Nephron progenitor cell (in vitro differentiated cells): Measurements from ENCODE around the gene CCDC9B.

Experiments used
- DNase-seq: peaks from one replicate; pipeline ENCODE4 v3.0.0; 2021
- H3K27ac Mint-ChIP-seq: 2 replicates; pipeline ENCODE4 v1.8.0; 2021; ENCODE audit warnings: mild to moderate bottlenecking, moderate library complexity, mixed read lengths
- H3K27me3 Mint-ChIP-seq: 2 replicates; pipeline ENCODE4 v1.8.0; 2021; ENCODE audit warnings: mild to moderate bottlenecking, low read depth, mixed read lengths; ENCODE audit not compliant: poor library complexity
- H3K36me3 Mint-ChIP-seq: 2 replicates; pipeline ENCODE4 v1.8.0; 2021; ENCODE audit warnings: low read depth, mixed read lengths
- H3K4me1 Mint-ChIP-seq: 2 replicates; pipeline ENCODE4 v1.8.0; 2021; ENCODE audit warnings: mixed read lengths
- H3K4me3 Mint-ChIP-seq: 2 replicates; pipeline ENCODE4 v1.8.0; 2021; ENCODE audit warnings: mild to moderate bottlenecking, moderate library complexity, mixed read lengths
- H3K9me3 Mint-ChIP-seq: 2 replicates; pipeline ENCODE4 v1.8.0; 2021; ENCODE audit warnings: mild to moderate bottlenecking, moderate library complexity, mixed read lengths
- TF ChIP-seq, protein P1 (sequence below): fragments of 200-600 bp; sonication (generic); IDR thresholded peaks from 2 replicates; pipeline ENCODE4 v1.5.0; 2021; ENCODE audit warnings: antibody characterized with exemption

Gene CCDC9B

DNA sequence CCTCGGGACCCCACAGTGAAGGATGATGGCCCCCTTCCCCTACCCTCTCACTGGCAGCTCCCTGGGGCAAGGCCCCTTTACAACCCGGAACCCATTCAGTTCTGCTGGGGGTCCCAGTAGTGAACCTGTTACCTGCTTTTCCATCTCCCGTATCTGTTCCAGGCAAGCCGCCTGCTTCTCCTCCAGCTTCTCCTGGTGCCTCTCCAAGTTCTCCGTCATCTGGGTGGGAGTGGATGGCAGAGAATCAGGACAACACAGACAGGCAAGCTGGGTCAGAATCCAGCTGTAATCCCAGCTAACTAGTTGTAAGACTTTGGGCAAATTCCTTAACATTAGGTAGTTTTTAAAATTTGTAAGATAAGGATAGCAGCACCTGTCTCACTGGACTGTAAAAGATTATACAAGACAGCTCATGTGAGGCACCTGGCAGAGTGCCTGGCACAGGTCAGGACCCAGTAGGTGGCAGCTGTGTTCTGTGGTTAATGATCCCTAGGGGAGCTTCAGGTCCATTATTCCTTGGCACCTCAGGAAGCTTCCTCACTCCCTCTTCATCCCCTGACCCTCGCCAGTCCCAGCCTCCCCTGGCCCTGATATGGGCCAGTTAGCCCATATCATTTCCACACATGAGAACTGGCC, 51.5 kb downstream of the CCDC9B start:
- DNase-seq, result no peak
- Mint-ChIP-seq H3K9me3 (no peaks in the 10 kb centered on the region), H3K27me3 (peaks cover 94% of the 10 kb centered on the region), H3K36me3 (no peaks in the 10 kb centered on the region), H3K27ac (no peak overlapping the region), H3K4me3 (peak overlapping the region; percentile 35), H3K4me1 (peaks cover 32% of the 10 kb centered on the region)
- TF ChIP-seq, protein P1, sequence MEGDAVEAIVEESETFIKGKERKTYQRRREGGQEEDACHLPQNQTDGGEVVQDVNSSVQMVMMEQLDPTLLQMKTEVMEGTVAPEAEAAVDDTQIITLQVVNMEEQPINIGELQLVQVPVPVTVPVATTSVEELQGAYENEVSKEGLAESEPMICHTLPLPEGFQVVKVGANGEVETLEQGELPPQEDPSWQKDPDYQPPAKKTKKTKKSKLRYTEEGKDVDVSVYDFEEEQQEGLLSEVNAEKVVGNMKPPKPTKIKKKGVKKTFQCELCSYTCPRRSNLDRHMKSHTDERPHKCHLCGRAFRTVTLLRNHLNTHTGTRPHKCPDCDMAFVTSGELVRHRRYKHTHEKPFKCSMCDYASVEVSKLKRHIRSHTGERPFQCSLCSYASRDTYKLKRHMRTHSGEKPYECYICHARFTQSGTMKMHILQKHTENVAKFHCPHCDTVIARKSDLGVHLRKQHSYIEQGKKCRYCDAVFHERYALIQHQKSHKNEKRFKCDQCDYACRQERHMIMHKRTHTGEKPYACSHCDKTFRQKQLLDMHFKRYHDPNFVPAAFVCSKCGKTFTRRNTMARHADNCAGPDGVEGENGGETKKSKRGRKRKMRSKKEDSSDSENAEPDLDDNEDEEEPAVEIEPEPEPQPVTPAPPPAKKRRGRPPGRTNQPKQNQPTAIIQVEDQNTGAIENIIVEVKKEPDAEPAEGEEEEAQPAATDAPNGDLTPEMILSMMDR, result no peak

GRCh38 chr15:40287968-40288367, 52.8 kb downstream of the CCDC9B start:
- no peak overlapping the region for H3K4me3 Mint-ChIP-seq
- H3K4me1 Mint-ChIP-seq, result peaks cover 26% of the 10 kb centered on the region
- H3K27ac Mint-ChIP-seq, result no peak overlapping the region
- H3K9me3 Mint-ChIP-seq, result no peaks in the 10 kb centered on the region
- H3K36me3 Mint-ChIP-seq, result no peaks in the 10 kb centered on the region
- H3K27me3 Mint-ChIP-seq, result peaks cover 97% of the 10 kb centered on the region
- TF ChIP-seq, protein P1, result no peak
- DNase-seq, result peak; percentile 51

GRCh38 chr15:40287505-40287904, 53.2 kb downstream of the CCDC9B start:
- no peak for DNase-seq
- H3K9me3 Mint-ChIP-seq, result no peaks in the 10 kb centered on the region
- H3K27ac Mint-ChIP-seq, result no peak overlapping the region
- peaks cover 26% of the 10 kb centered on the region for H3K4me1 Mint-ChIP-seq
- TF ChIP-seq, protein P1, result no peak
- H3K4me3 Mint-ChIP-seq, result no peak overlapping the region
- H3K36me3 Mint-ChIP-seq, result no peaks in the 10 kb centered on the region
- peaks cover 97% of the 10 kb centered on the region for H3K27me3 Mint-ChIP-seq

DNA sequence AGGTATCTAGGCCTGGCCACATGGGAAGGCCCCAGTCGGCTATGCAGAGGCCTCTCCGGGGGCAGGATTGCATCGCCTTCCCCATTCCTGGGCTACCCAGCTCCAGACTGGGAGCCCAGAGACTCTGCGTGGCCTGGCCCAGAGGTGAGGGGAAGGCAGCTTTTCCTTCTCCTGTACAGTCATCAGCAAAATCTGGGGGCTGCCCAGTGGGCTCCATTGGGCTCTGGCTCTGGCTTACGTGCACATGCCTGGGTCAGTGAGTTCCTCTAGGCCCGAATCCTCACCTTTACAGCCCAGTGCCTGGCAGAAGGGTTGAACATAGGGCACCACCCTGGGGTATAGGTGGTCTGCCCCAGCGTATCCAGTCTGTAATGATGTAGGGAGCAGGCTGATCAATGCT, 53.9 kb downstream of the CCDC9B start:
- H3K27me3 Mint-ChIP-seq, result peaks cover 94% of the 10 kb centered on the region
- H3K4me3 Mint-ChIP-seq, result no peak overlapping the region
- peaks cover 26% of the 10 kb centered on the region for H3K4me1 Mint-ChIP-seq
- TF ChIP-seq, protein P1, result no peak
- no peaks in the 10 kb centered on the region for H3K9me3 Mint-ChIP-seq
- DNase-seq, result no peak
- H3K36me3 Mint-ChIP-seq, result no peaks in the 10 kb centered on the region
- H3K27ac Mint-ChIP-seq, result no peak overlapping the region

DNA sequence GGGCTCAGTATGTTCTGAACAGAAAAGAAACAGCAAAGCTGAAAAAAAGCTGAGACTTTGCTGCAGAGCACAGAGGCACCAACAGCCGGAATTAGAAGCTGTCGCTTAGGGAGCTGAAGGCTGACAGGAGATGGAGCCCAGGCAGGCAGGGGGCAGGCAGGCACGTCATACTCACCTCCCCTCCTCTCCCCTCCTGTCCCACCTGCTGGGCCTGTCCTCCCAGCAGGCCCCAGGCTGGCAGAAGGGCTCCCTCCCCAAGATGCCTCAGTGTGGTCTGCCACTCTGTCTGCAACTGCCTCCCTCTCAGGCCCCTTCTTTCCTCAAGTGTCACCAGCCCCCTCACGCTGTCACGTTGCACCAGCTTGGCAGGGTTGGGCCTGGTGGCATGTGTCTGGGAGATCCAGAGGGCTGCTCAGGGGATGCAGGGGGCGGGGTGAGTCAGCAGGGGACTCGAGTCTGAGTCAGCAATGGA, 54.6 kb downstream of the CCDC9B start:
- peaks cover 93% of the 10 kb centered on the region for H3K27me3 Mint-ChIP-seq
- TF ChIP-seq, protein P1, result no peak
- H3K36me3 Mint-ChIP-seq, result no peaks in the 10 kb centered on the region
- H3K9me3 Mint-ChIP-seq, result no peaks in the 10 kb centered on the region
- H3K27ac Mint-ChIP-seq, result no peak overlapping the region
- no peak overlapping the region for H3K4me3 Mint-ChIP-seq
- peaks cover 26% of the 10 kb centered on the region for H3K4me1 Mint-ChIP-seq
- no peak for DNase-seq

DNA sequence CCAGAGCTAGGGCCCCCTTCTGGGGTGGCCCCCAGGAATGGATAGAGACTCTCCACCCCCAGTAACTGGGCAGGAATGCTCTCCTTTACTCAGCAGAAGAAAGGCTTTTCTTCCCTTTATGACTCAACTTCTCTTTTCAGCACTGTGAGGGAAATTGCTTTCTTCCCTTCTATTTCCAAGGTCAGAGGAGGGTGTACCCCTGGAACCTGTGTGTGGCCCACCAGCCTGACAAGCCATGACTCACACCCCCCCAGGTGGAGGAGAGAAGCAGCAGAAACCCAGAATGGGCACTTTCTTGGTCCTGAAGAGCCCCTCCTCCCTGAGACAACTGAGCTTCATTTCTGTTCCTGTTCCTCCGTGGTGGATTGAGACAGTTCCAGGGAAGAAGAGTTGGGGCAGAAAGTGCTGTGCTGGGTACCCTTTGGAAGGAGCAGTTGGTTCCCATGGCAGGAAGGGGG, 55.2 kb downstream of the CCDC9B start:
- DNase-seq, result no peak
- Mint-ChIP-seq H3K36me3 (no peaks in the 10 kb centered on the region), H3K4me3 (no peak overlapping the region), H3K27ac (no peak overlapping the region), H3K27me3 (peaks cover 94% of the 10 kb centered on the region), H3K9me3 (no peaks in the 10 kb centered on the region), H3K4me1 (peaks cover 26% of the 10 kb centered on the region)
- TF ChIP-seq, protein P1, result no peak
